Measurements from ENCODE around the gene SCLT1.

SCLT1 gene

GRCh38 chr4:128869776-128870509 lies 223.4 kb downstream of the SCLT1 start:
- DNase-seq (ENCODE audit: low read depth) = no peak

GRCh38 chr4:128868758-128869157 lies 224.6 kb downstream of the SCLT1 start:
- no peak for DNase-seq (ENCODE audit: low read depth)

- DNase-seq (ENCODE audit: low read depth) = no peak
Observed at GRCh38 chr4:128866691-128867090, 226.6 kb downstream of the SCLT1 start.

GRCh38 chr4:128866269-128866668 lies 227.1 kb downstream of the SCLT1 start:
- DNase-seq (ENCODE audit: low read depth) = no peak

- no peak for DNase-seq (ENCODE audit: low read depth)
Observed at GRCh38 chr4:128865132-128865531, 228.2 kb downstream of the SCLT1 start.

GRCh38 chr4:128863312-128864075 lies 229.8 kb downstream of the SCLT1 start:
- no peak for DNase-seq (ENCODE audit: low read depth)

GRCh38 chr4:128862608-128863311 lies 230.6 kb downstream of the SCLT1 start:
- no peak for DNase-seq (ENCODE audit: low read depth)

GRCh38 chr4:128861856-128862518 lies 231.4 kb downstream of the SCLT1 start:
- DNase-seq (ENCODE audit: low read depth) = no peak

GRCh38 chr4:128859887-128860677 lies 233.3 kb downstream of the SCLT1 start:
- no peak for DNase-seq (ENCODE audit: low read depth)

- DNase-seq (ENCODE audit: low read depth) = peak; percentile 59
Observed at GRCh38 chr4:128858879-128859671, 234.3 kb downstream of the SCLT1 start.

- DNase-seq (ENCODE audit: low read depth) = no peak
Observed at GRCh38 chr4:128856246-128856645, 237.1 kb downstream of the SCLT1 start.

GRCh38 chr4:128855621-128856020 lies 237.7 kb downstream of the SCLT1 start:
- no peak for DNase-seq (ENCODE audit: low read depth)

GRCh38 chr4:128854433-128854832 lies 238.9 kb downstream of the SCLT1 start:
- DNase-seq (ENCODE audit: low read depth) = no peak

- DNase-seq (ENCODE audit: low read depth) = no peak
Observed at GRCh38 chr4:128853741-128854140, 239.6 kb downstream of the SCLT1 start.

- DNase-seq (ENCODE audit: low read depth) = no peak
Observed at GRCh38 chr4:128850252-128850651, 243.1 kb downstream of the SCLT1 start.

GRCh38 chr4:128848461-128848860 lies 244.9 kb downstream of the SCLT1 start:
- no peak for DNase-seq (ENCODE audit: low read depth)

- DNase-seq (ENCODE audit: low read depth) = no peak
Observed at GRCh38 chr4:128847082-128847724, 246.1 kb downstream of the SCLT1 start.

- no peak for DNase-seq (ENCODE audit: low read depth)
Observed at GRCh38 chr4:128846063-128846462, 247.3 kb downstream of the SCLT1 start.

GRCh38 chr4:128844931-128845330 lies 248.4 kb downstream of the SCLT1 start:
- DNase-seq (ENCODE audit: low read depth) = no peak

- DNase-seq (ENCODE audit: low read depth) = no peak
Observed at GRCh38 chr4:128841402-128841801, 251.9 kb downstream of the SCLT1 start.

All from GM04503 (cell line).